K562 (cell line): ENCODE data around the gene NCOA6. TPM values are rescaled to one million over a fixed set of nuclear protein-coding genes. Genes with fewer than 3 reads are reported as not detected.

Source experiments
- CREBBP ChIP-seq: IDR thresholded peaks from one replicate; pipeline ENCODE4 v1.6.1; 2012; ENCODE audit warnings: low read depth, mild to moderate bottlenecking, control low read depth, inconsistent platforms, low read length
- CREM ChIP-seq: IDR thresholded peaks from 2 replicates; pipeline ENCODE4 v1.6.1; 2014; ENCODE audit warnings: antibody characterized with exemption, low read depth
- ESRRA ChIP-seq: fragments of 450-650 bp; IDR thresholded peaks from 2 replicates; pipeline ENCODE4 v1.6.1; 2014; ENCODE audit warnings: low read depth, mild to moderate bottlenecking, moderate library complexity, borderline replicate concordance
- FOXK2 ChIP-seq, 2 experiments: fragments of 450-650 bp; IDR thresholded peaks in 1 of 2; conservative IDR thresholded peaks in 1 of 2; 2 replicates each; pipeline ENCODE4 v1.6.1; 2016; ENCODE audit warnings: low read depth in 2 of 2, mild to moderate bottlenecking in 1 of 2
- GABPA ChIP-seq: fragments of 200-800 bp; sonication (Bioruptor generic); conservative IDR thresholded peaks from 2 replicates; pipeline ENCODE4 v1.6.1; 2016; ENCODE audit warnings: low read depth, missing genetic modification characterization, missing compliant biosample characterization
- HCFC1 ChIP-seq: IDR thresholded peaks from 2 replicates; pipeline ENCODE4 v1.6.1; 2012; ENCODE audit warnings: low read depth, low read length, improper control_type of control experiment
- JUN ChIP-seq, 2 experiments: sonication (generic) in 1 of 2; formaldehyde crosslinking in 1 of 2; IDR thresholded peaks; 2 replicates each; pipeline versions ENCODE4 v1.6.1 to v1.8.0; 2012 to 2022; ENCODE audit warnings: borderline replicate concordance in 2 of 2, mild to moderate bottlenecking in 2 of 2, improper control_type of control experiment in 1 of 2, low read depth in 1 of 2, low read length in 1 of 2, missing genetic modification reagents in 1 of 2
- KDM4B ChIP-seq, 2 experiments: fragments of 450-650 bp in 1 of 2; sonication (generic) in 1 of 2; IDR thresholded peaks; 2 replicates each; pipeline ENCODE4 v1.6.1; 2016 to 2017; ENCODE audit warnings: borderline replicate concordance in 2 of 2, antibody characterized with exemption in 1 of 2, low read depth in 1 of 2, mild to moderate bottlenecking in 1 of 2
- KDM5B ChIP-seq: fragments of 200-600 bp; sonication (generic); IDR thresholded peaks from 2 replicates; pipeline ENCODE4 v1.6.1; 2012; ENCODE audit warnings: low read depth, mild to moderate bottlenecking, moderate library complexity, low read length, control low read depth, inconsistent platforms; ENCODE audit not compliant: insufficient replicate concordance
- MAFK ChIP-seq: IDR thresholded peaks from 2 replicates; pipeline ENCODE4 v1.6.1; 2011; ENCODE audit warnings: low read length, improper control_type of control experiment
- MAZ ChIP-seq, 2 experiments: fragments of 450-650 bp in 1 of 2; sonication (generic) in 1 of 2; formaldehyde crosslinking; IDR thresholded peaks in 1 of 2; conservative IDR thresholded peaks in 1 of 2; 2 replicates each; pipeline versions ENCODE4 v1.4.0 to v1.5.0; 2020; ENCODE audit warnings: mild to moderate bottlenecking in 1 of 2, missing genetic modification reagents in 1 of 2
- PHF20 ChIP-seq: fragments of 450-650 bp; IDR thresholded peaks from 2 replicates; pipeline ENCODE4 v1.6.1; 2018; ENCODE audit not compliant: partially characterized antibody
- RBFOX2 ChIP-seq: fragments of 200-400 bp; formaldehyde crosslinking; IDR thresholded peaks from 2 replicates; pipeline ENCODE4 v1.6.1; 2017; ENCODE audit warnings: low read depth, mild to moderate bottlenecking, low read length, moderate library complexity
- RCOR1 ChIP-seq, 2 experiments: IDR thresholded peaks; 2 replicates each; pipeline ENCODE4 v1.6.1; 2012; ENCODE audit warnings: low read depth in 2 of 2, low read length in 2 of 2, borderline replicate concordance in 1 of 2, improper control_type of control experiment in 1 of 2
- SIN3A ChIP-seq, 2 experiments: fragments of 150-350 bp in 1 of 2; IDR thresholded peaks; 2 replicates each; pipeline ENCODE4 v1.6.1; 2011 to 2016; ENCODE audit warnings: borderline replicate concordance in 2 of 2, low read depth in 2 of 2, low read length in 2 of 2, mild to moderate bottlenecking in 2 of 2, moderate library complexity in 2 of 2; ENCODE audit not compliant: control insufficient read depth in 1 of 2
- SP1 ChIP-seq: sonication (generic); formaldehyde crosslinking; IDR thresholded peaks from 2 replicates; pipeline ENCODE4 v1.8.1; 2022; ENCODE audit warnings: mild to moderate bottlenecking, missing genetic modification reagents
- STAG1 ChIP-seq: sonication (generic); formaldehyde crosslinking; IDR thresholded peaks from 2 replicates; pipeline ENCODE4 v1.5.0; 2020; ENCODE audit warnings: missing genetic modification reagents, borderline replicate concordance
- TBL1XR1 ChIP-seq, 2 experiments: IDR thresholded peaks; 2 replicates each; pipeline ENCODE4 v1.6.1; 2012; ENCODE audit warnings: improper control_type of control experiment in 2 of 2, low read length in 2 of 2, mild to moderate bottlenecking in 1 of 2
- ZKSCAN1 ChIP-seq: fragments of 150-350 bp; IDR thresholded peaks from 2 replicates; pipeline ENCODE4 v1.6.1; 2016; ENCODE audit warnings: low read depth, low read length
- polyA plus RNA-seq, 8 experiments: library from polyadenylated mRNA; depleted of rRNA in 4 of 8; stranded (reverse) in 5 of 8; unstranded in 3 of 8; fragments of >200 nt; fragmentation: Nextera tagmentation in 2 of 8; fragmentation: Illumina TruSeq in 1 of 8; extraction: Ambion mirVana in 2 of 8; extraction: Trizol in 1 of 8; gene quantifications; 2 replicates each; pipeline versions ENCODE4 v1.2.1 to v1.2.3, GENCODE V29; 2011 to 2014; ENCODE audit warnings: inconsistent platforms in 1 of 8, missing spikeins in 1 of 8
- total RNA-seq, 7 experiments: library from RNA; depleted of rRNA in 6 of 7; stranded (reverse); fragments of >200 nt in 6 of 7; fragmentation: Illumina TruSeq in 2 of 7; extraction: Trizol in 2 of 7; gene quantifications; 2 replicates each; pipeline versions ENCODE4 v1.2.1 to v1.2.3, GENCODE V29; 2011 to 2021; ENCODE audit warnings: low replicate concordance in 1 of 7
- TF ChIP-seq, protein P1 (sequence below): sonication (generic); formaldehyde crosslinking; IDR thresholded peaks from 2 replicates; pipeline ENCODE4 v1.8.0; 2022; ENCODE audit warnings: mild to moderate bottlenecking, missing genetic modification reagents
- TF ChIP-seq, protein P2 (sequence below): sonication (generic); formaldehyde crosslinking; IDR thresholded peaks from 2 replicates; pipeline ENCODE4 v1.8.0; 2022; ENCODE audit warnings: missing genetic modification reagents, mild to moderate bottlenecking, moderate library complexity, borderline replicate concordance

NCOA6 gene
- total and polyA plus RNA-seq, 9 of the 15 experiments (the other 6 are each of a cell fraction or from before 2014, with no cell fraction given), result 6.1 to 25.0 (median 9.5) TPM

DNA sequence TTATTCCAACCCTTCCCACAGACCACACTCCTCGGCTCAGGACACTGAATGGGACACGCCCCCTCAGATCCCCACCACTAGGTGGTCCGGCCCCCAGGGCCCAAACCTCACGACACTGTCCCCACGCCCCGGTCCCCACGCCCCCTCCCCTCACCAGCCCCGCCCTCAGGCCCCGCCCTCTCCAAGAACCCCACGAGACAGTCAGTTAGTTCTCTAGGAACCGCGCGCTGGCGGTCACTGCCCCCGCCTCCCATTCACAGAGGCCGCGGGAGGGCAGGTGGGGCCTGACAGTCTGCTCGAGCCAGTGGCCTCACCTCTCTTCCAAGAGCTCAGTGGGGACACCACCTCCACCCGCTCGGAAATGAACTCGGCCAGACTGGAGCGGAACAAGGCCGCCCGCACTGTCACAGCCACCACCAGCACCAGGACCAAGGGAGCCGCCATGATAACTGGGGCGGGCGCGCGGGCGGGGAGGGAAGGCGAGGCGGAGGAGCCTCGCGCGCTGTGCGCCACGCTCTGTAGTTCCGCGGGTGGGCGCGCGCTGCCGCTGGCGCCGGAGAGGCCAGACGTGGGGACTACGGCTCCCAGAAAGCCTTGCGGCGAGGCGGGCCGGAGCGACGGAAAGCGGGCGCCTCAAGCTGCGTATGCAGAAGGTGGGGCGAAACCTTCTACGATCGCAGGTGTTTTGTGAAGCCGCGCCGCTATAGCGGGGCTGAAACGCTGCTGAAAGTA, 148.6 kb downstream of the NCOA6 start, which contains the start of gene PIGU (continued):
- TF ChIP-seq GABPA (tag), result peak; percentile 82
- TF ChIP-seq RBFOX2, result peak; percentile 95
- TF ChIP-seq TBL1XR1 (IDR thresholded peaks at IDR 0.05; ENCODE audit: low read length in 2 of 2), result peak; percentile 37 to 66; a peak in 3 of 4 replicates
- 0 out of 2 replicates have a peak, but pooled peaks have one; percentile 24 for TF ChIP-seq ZKSCAN1
- TF ChIP-seq FOXK2 (conservative IDR thresholded peaks at IDR 0.05 in 1 of 2, IDR thresholded peaks at IDR 0.05 in 1 of 2; ENCODE audit: low read depth in 2 of 2), result peak in 1 of 2 experiments; percentile 44; a peak in 1 of 4 replicates
- TF ChIP-seq KDM4B (IDR thresholded peaks at IDR 0.05; ENCODE audit: borderline replicate concordance in 2 of 2, low read depth in 1 of 2), result peak in 1 of 2 experiments; percentile 74; a peak in 2 of 4 replicates
- TF ChIP-seq, protein P1, sequence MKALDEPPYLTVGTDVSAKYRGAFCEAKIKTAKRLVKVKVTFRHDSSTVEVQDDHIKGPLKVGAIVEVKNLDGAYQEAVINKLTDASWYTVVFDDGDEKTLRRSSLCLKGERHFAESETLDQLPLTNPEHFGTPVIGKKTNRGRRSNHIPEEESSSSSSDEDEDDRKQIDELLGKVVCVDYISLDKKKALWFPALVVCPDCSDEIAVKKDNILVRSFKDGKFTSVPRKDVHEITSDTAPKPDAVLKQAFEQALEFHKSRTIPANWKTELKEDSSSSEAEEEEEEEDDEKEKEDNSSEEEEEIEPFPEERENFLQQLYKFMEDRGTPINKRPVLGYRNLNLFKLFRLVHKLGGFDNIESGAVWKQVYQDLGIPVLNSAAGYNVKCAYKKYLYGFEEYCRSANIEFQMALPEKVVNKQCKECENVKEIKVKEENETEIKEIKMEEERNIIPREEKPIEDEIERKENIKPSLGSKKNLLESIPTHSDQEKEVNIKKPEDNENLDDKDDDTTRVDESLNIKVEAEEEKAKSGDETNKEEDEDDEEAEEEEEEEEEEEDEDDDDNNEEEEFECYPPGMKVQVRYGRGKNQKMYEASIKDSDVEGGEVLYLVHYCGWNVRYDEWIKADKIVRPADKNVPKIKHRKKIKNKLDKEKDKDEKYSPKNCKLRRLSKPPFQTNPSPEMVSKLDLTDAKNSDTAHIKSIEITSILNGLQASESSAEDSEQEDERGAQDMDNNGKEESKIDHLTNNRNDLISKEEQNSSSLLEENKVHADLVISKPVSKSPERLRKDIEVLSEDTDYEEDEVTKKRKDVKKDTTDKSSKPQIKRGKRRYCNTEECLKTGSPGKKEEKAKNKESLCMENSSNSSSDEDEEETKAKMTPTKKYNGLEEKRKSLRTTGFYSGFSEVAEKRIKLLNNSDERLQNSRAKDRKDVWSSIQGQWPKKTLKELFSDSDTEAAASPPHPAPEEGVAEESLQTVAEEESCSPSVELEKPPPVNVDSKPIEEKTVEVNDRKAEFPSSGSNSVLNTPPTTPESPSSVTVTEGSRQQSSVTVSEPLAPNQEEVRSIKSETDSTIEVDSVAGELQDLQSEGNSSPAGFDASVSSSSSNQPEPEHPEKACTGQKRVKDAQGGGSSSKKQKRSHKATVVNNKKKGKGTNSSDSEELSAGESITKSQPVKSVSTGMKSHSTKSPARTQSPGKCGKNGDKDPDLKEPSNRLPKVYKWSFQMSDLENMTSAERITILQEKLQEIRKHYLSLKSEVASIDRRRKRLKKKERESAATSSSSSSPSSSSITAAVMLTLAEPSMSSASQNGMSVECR, result peak; percentile 97
- TF ChIP-seq STAG1, result peak; percentile 19; the same call in 1 of the 2 replicates
- TF ChIP-seq MAZ (CRISPR knock-in tag; conservative IDR thresholded peaks at IDR 0.05 in 1 of 2, IDR thresholded peaks at IDR 0.05 in 1 of 2), result peak; percentile 99 to 100
- TF ChIP-seq KDM5B, result peak; percentile 77
- TF ChIP-seq JUN (IDR thresholded peaks at IDR 0.05; ENCODE audit: borderline replicate concordance, low read depth, low read length), result peak; percentile 12; the same call in 1 of the 2 replicates
- no peak; the same call in 1 of the 2 replicates for TF ChIP-seq JUN (CRISPR knock-in tag; IDR thresholded peaks at IDR 0.05; ENCODE audit: borderline replicate concordance)
- TF ChIP-seq SP1 (CRISPR knock-in tag), result peak; percentile 94
- peak; percentile 98 for TF ChIP-seq CREM
- TF ChIP-seq HCFC1, result peak; percentile 99
- TF ChIP-seq PHF20, result peak; percentile 93
- TF ChIP-seq SIN3A (IDR thresholded peaks at IDR 0.05; ENCODE audit: borderline replicate concordance in 2 of 2, control insufficient read depth in 1 of 2, low read depth in 2 of 2, low read length in 2 of 2), result peak; percentile 59 to 78; a peak in 2 of 4 replicates
- TF ChIP-seq RCOR1 (IDR thresholded peaks at IDR 0.05; ENCODE audit: borderline replicate concordance in 1 of 2, low read depth in 2 of 2, low read length in 2 of 2), result peak in 1 of 2 experiments; percentile 28; a peak in 1 of 4 replicates
- TF ChIP-seq ESRRA, result peak; percentile 46; the same call in 1 of the 2 replicates
- TF ChIP-seq, protein P2, sequence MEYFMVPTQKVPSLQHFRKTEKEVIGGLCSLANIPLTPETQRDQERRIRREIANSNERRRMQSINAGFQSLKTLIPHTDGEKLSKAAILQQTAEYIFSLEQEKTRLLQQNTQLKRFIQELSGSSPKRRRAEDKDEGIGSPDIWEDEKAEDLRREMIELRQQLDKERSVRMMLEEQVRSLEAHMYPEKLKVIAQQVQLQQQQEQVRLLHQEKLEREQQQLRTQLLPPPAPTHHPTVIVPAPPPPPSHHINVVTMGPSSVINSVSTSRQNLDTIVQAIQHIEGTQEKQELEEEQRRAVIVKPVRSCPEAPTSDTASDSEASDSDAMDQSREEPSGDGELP, result peak; percentile 94
- 0 out of 2 replicates have a peak, but pooled peaks have one; percentile 10 for TF ChIP-seq MAFK
- no peak for TF ChIP-seq CREBBP
